Ectodermal cell (in vitro differentiated cells): ENCODE measurements around the gene TSPAN2.

ENCODE experiments used
- H3K27ac ChIP-seq: 2 replicates; pipeline ENCODE4 v1.7.0; 2013; ENCODE audit warnings: mild to moderate bottlenecking, low read depth, low read length; ENCODE audit not compliant: insufficient read depth, poor library complexity, severe bottlenecking
- H3K27me3 ChIP-seq: 2 replicates; pipeline ENCODE4 v1.7.0; 2013; ENCODE audit warnings: mild to moderate bottlenecking, low read length; ENCODE audit not compliant: insufficient read depth, control insufficient read depth, poor library complexity, severe bottlenecking
- H3K36me3 ChIP-seq: one replicate; pipeline ENCODE4 v1.7.0; 2013; ENCODE audit warnings: low read length; ENCODE audit not compliant: control insufficient read depth, insufficient read depth
- H3K4me1 ChIP-seq: one replicate; pipeline ENCODE4 v1.7.0; 2013; ENCODE audit warnings: low read length; ENCODE audit not compliant: control insufficient read depth, insufficient read depth
- H3K4me3 ChIP-seq: 2 replicates; pipeline ENCODE4 v1.7.0; 2013; ENCODE audit warnings: low read depth, low read length, control low read depth; ENCODE audit not compliant: insufficient read depth
- H3K9me3 ChIP-seq: 2 replicates; pipeline ENCODE4 v1.7.0; 2013; ENCODE audit warnings: mild to moderate bottlenecking, low read length, moderate library complexity; ENCODE audit not compliant: control insufficient read depth
- WGBS, 2 experiments: methylation state at CpG; one replicate each; pipeline ENCODE4 v1.1.7; 2013; ENCODE audit warnings: missing lambda C conversion rate in 2 of 2; 5-methylcytosine and 5-hydroxymethylcytosine counted together

The TSPAN2 gene

GRCh38 chr1:115065021-115065420 is 24.3 kb downstream of the TSPAN2 start:
- WGBS, 2 experiments, result 90 to 94% methylated on average over 6 of the region's 6 CpGs
- Histone ChIP-seq H3K4me3 (no peak overlapping the region), H3K4me1 (no peaks in the 10 kb centered on the region), H3K9me3 (no peaks in the 10 kb centered on the region), H3K27me3 (no peaks in the 10 kb centered on the region), H3K36me3 (no peaks in the 10 kb centered on the region), H3K27ac (no peak overlapping the region)

GRCh38 chr1:115064461-115064860 is 24.8 kb downstream of the TSPAN2 start:
- Histone ChIP-seq H3K36me3 (no peaks in the 10 kb centered on the region), H3K4me3 (no peak overlapping the region), H3K27ac (no peak overlapping the region), H3K4me1 (no peaks in the 10 kb centered on the region), H3K9me3 (no peaks in the 10 kb centered on the region), H3K27me3 (no peaks in the 10 kb centered on the region)
- WGBS, 2 experiments, result 93 to 95% methylated on average over 3 of the region's 3 CpGs

- no peaks in the 10 kb centered on the region for H3K9me3 ChIP-seq
- H3K27ac ChIP-seq, result no peak overlapping the region
- H3K36me3 ChIP-seq, result no peaks in the 10 kb centered on the region
- H3K27me3 ChIP-seq, result no peaks in the 10 kb centered on the region
- 92% methylated on average over 6 to 7 of the region's 7 CpGs for WGBS, 2 experiments
- H3K4me1 ChIP-seq, result no peaks in the 10 kb centered on the region
- H3K4me3 ChIP-seq, result no peak overlapping the region
Observed at GRCh38 chr1:115063228-115063901, 25.9 kb downstream of the TSPAN2 start.

GRCh38 chr1:115062542-115063004 is 26.7 kb downstream of the TSPAN2 start:
- Histone ChIP-seq H3K4me3 (no peak overlapping the region), H3K27ac (no peak overlapping the region), H3K9me3 (no peaks in the 10 kb centered on the region), H3K27me3 (no peaks in the 10 kb centered on the region), H3K4me1 (peaks cover 3% of the 10 kb centered on the region), H3K36me3 (no peaks in the 10 kb centered on the region)
- 90 to 92% methylated on average over 7 of the region's 7 CpGs for WGBS, 2 experiments

- Histone ChIP-seq H3K36me3 (no peaks in the 10 kb centered on the region), H3K4me3 (no peak overlapping the region), H3K4me1 (peaks cover 21% of the 10 kb centered on the region), H3K27me3 (no peaks in the 10 kb centered on the region), H3K9me3 (no peaks in the 10 kb centered on the region), H3K27ac (no peak overlapping the region)
- 81 to 90% methylated on average over 4 of the region's 4 CpGs for WGBS, 2 experiments
Observed at GRCh38 chr1:115060501-115060900, 28.8 kb downstream of the TSPAN2 start.

GRCh38 chr1:115059316-115059715 is 30.0 kb downstream of the TSPAN2 start:
- no peaks in the 10 kb centered on the region for H3K27me3 ChIP-seq
- no peak overlapping the region for H3K4me3 ChIP-seq
- H3K9me3 ChIP-seq, result no peaks in the 10 kb centered on the region
- peaks cover 23% of the 10 kb centered on the region for H3K4me1 ChIP-seq
- H3K36me3 ChIP-seq, result no peaks in the 10 kb centered on the region
- H3K27ac ChIP-seq, result no peak overlapping the region
- WGBS, 2 experiments, result 94 to 100% methylated on average over 1 of the region's 2 CpGs

GRCh38 chr1:115057661-115058254 is 31.5 kb downstream of the TSPAN2 start:
- Histone ChIP-seq H3K4me3 (no peak overlapping the region), H3K36me3 (no peaks in the 10 kb centered on the region), H3K27me3 (no peaks in the 10 kb centered on the region), H3K9me3 (no peaks in the 10 kb centered on the region), H3K27ac (no peak overlapping the region), H3K4me1 (peaks cover 23% of the 10 kb centered on the region)
- WGBS, 2 experiments, result 95 to 96% methylated on average over 6 of the region's 6 CpGs

GRCh38 chr1:115056395-115056798 is 32.9 kb downstream of the TSPAN2 start:
- H3K9me3 ChIP-seq, result no peaks in the 10 kb centered on the region
- no peaks in the 10 kb centered on the region for H3K27me3 ChIP-seq
- H3K27ac ChIP-seq, result peak overlapping the region; percentile 69
- WGBS, 2 experiments, result 41 to 45% methylated on average over 9 of the region's 9 CpGs
- H3K4me1 ChIP-seq, result peaks cover 23% of the 10 kb centered on the region
- no peaks in the 10 kb centered on the region for H3K36me3 ChIP-seq
- H3K4me3 ChIP-seq, result no peak overlapping the region

- Histone ChIP-seq H3K36me3 (no peaks in the 10 kb centered on the region), H3K4me1 (peaks cover 20% of the 10 kb centered on the region), H3K4me3 (no peak overlapping the region), H3K27ac (no peak overlapping the region), H3K27me3 (no peaks in the 10 kb centered on the region), H3K9me3 (no peaks in the 10 kb centered on the region)
- WGBS, 2 experiments, result 65 to 77% methylated on average over 7 to 9 of the region's 9 CpGs
Observed at GRCh38 chr1:115052454-115053083, 36.7 kb downstream of the TSPAN2 start.

- no peaks in the 10 kb centered on the region for H3K36me3 ChIP-seq
- no peak overlapping the region for H3K27ac ChIP-seq
- peaks cover 15% of the 10 kb centered on the region for H3K4me1 ChIP-seq
- H3K9me3 ChIP-seq, result no peaks in the 10 kb centered on the region
- WGBS, 2 experiments, result 94 to 97% methylated on average over 5 of the region's 5 CpGs
- no peaks in the 10 kb centered on the region for H3K27me3 ChIP-seq
- H3K4me3 ChIP-seq, result no peak overlapping the region
Observed at GRCh38 chr1:115051850-115052249, 37.5 kb downstream of the TSPAN2 start.
